ENCODE results near the gene PPP4R3C. TPM values are rescaled to one million over a fixed set of nuclear protein-coding genes. Genes with fewer than 3 reads are reported as not detected.

PPP4R3C gene
- total and polyA plus RNA-seq, 2 donors from 2014 or later = not detected

GRCh38 chrX:27438937-27439336 lies 24.2 kb downstream of the PPP4R3C start:
- Histone ChIP-seq H3K27me3 (ENCODE audit: control insufficient read depth, insufficient read depth, low read length) (no peaks in the 10 kb centered on the region), H3K4me1 (ENCODE audit: control insufficient read depth in 2 of 3, insufficient read depth in 2 of 3, low read depth in 1 of 3, low read length in 3 of 3) (no peaks in the 10 kb centered on the region), H3K36me3 (ENCODE audit: control insufficient read depth in 2 of 3, insufficient read depth in 3 of 3, low read length in 3 of 3) (no peaks in the 10 kb centered on the region), H3K9ac (ENCODE audit: low read length in 3 of 3) (no peak overlapping the region), H3K9me3 (ENCODE audit: control insufficient read depth in 2 of 3, insufficient read depth in 1 of 3, low read length in 3 of 3) (no peaks in the 10 kb centered on the region), H3K4me3 (ENCODE audit: low read length in 3 of 3) (no peak overlapping the region), H3K27ac (ENCODE audit: low read depth in 2 of 2, low read length in 2 of 2) (no peak overlapping the region)
- FAIRE-seq (no peak), DNase-seq (peak in 1 of 5 donors; percentile 2)
- TF ChIP-seq, protein P1, sequence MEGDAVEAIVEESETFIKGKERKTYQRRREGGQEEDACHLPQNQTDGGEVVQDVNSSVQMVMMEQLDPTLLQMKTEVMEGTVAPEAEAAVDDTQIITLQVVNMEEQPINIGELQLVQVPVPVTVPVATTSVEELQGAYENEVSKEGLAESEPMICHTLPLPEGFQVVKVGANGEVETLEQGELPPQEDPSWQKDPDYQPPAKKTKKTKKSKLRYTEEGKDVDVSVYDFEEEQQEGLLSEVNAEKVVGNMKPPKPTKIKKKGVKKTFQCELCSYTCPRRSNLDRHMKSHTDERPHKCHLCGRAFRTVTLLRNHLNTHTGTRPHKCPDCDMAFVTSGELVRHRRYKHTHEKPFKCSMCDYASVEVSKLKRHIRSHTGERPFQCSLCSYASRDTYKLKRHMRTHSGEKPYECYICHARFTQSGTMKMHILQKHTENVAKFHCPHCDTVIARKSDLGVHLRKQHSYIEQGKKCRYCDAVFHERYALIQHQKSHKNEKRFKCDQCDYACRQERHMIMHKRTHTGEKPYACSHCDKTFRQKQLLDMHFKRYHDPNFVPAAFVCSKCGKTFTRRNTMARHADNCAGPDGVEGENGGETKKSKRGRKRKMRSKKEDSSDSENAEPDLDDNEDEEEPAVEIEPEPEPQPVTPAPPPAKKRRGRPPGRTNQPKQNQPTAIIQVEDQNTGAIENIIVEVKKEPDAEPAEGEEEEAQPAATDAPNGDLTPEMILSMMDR (IDR thresholded peaks at IDR 0.05; ENCODE audit: borderline replicate concordance, extremely low read depth, insufficient read depth) = no peak
- intact Hi-C loops (cut with DNase I) = no loop called here

DNA sequence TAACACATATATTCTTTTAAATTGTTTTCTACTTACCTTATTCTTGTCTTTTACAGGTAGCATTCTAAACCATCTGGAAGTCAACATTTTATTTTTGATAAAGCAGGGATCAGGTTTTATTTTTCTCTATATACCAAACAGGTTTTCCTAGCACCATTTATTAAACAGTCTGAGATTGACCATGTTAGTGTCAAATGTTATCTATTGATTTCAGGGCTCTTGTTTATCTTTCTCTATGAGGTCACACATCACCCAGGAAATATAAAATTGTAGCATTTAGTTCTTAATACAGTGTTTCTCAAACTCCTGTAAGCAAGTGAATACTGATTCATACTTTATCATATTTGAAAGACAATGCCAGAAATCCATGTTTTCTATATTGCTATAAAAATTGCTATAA lies 28.1 kb downstream of the PPP4R3C start:
- FAIRE-seq (no peak), DNase-seq (no peak)
- Histone ChIP-seq H3K9me3 (ENCODE audit: control insufficient read depth in 2 of 3, insufficient read depth in 1 of 3, low read length in 3 of 3) (no peaks in the 10 kb centered on the region), H3K27me3 (ENCODE audit: control insufficient read depth, insufficient read depth, low read length) (no peaks in the 10 kb centered on the region), H3K36me3 (ENCODE audit: control insufficient read depth in 2 of 3, insufficient read depth in 3 of 3, low read length in 3 of 3) (no peaks in the 10 kb centered on the region), H3K4me1 (ENCODE audit: control insufficient read depth in 2 of 3, insufficient read depth in 2 of 3, low read depth in 1 of 3, low read length in 3 of 3) (no peaks in the 10 kb centered on the region), H3K4me3 (ENCODE audit: low read length in 3 of 3) (no peak overlapping the region), H3K9ac (ENCODE audit: low read length in 3 of 3) (no peak overlapping the region), H3K27ac (ENCODE audit: low read depth in 2 of 2, low read length in 2 of 2) (no peak overlapping the region)
- intact Hi-C loops (cut with DNase I) = no loop called here
- TF ChIP-seq, protein P1 (IDR thresholded peaks at IDR 0.05; ENCODE audit: borderline replicate concordance, extremely low read depth, insufficient read depth) = no peak

Other genes starting within 250 kb of the PPP4R3C start
- not detected for gene DCAF8L2, start 127.0 kb upstream of the PPP4R3C start, total RNA-seq
- gene DCAF8L2, start 127.0 kb upstream of the PPP4R3C start, polyA plus RNA-seq (ENCODE audit: insufficient read depth, low read depth, low replicate concordance) = not detected